ENCODE data around the gene ITIH2. TPM values are rescaled to one million over a fixed set of nuclear protein-coding genes. Genes with fewer than 3 reads are reported as not detected.
"Not testable (repeated sequence)": the region's sequence is repeated elsewhere in the genome, so short reads cannot be mapped to it uniquely, and the experiment has no call there.

ITIH2 gene
- total and polyA plus RNA-seq, 4 donors, result 261 to 1,345 (median 532) TPM

DNA sequence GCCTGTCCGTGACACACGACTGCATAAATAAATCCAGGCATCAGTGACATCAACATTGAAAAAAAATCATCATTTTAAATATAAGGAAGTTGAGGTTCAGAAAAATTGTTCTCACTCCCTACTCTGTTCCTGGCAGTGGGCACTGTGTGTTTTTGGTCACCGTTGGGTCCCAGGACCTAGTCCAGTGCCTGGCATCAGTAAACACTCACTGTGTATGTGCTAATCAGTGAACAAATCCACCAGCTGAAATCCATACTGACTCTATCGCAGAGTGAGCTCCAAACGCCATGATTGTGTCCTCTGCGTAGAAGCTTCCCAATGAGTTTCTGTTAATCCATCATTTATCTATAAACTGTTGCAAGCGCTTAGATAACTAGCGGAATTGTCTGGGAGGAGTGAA, 41.2 kb downstream of the ITIH2 start:
- Histone ChIP-seq H3K4me1 (ENCODE audit: control insufficient read depth in 4 of 4, insufficient read depth in 4 of 4, low read length in 3 of 4) (no peaks in the 10 kb centered on the region), H3K9ac (ENCODE audit: low read depth in 1 of 2, low read length in 2 of 2) (no peak overlapping the region), H3K36me3 (ENCODE audit: control insufficient read depth in 4 of 4, insufficient read depth in 3 of 4, low read depth in 1 of 4, low read length in 3 of 4) (peaks cover 16 to 77% (median 60%) of the 10 kb centered on the region in 4 donors), H3K4me3 (ENCODE audit: low read depth in 1 of 3, low read length in 3 of 3) (no peak overlapping the region), H3K27me3 (ENCODE audit: control insufficient read depth in 4 of 4, insufficient read depth in 4 of 4, low read length in 3 of 4) (no peaks in the 10 kb centered on the region), H3K27ac (ENCODE audit: low read depth in 1 of 2, low read length in 2 of 2) (no peak overlapping the region), H3K9me3 (ENCODE audit: control insufficient read depth in 4 of 4, low read length in 3 of 4) (no peaks in the 10 kb centered on the region)
- TF ChIP-seq, protein P1, sequence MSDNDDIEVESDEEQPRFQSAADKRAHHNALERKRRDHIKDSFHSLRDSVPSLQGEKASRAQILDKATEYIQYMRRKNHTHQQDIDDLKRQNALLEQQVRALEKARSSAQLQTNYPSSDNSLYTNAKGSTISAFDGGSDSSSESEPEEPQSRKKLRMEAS (IDR thresholded peaks at IDR 0.05), result no peak
- no peak for TF ChIP-seq HNF4A (conservative IDR thresholded peaks at IDR 0.05)
- TF ChIP-seq, protein P2, sequence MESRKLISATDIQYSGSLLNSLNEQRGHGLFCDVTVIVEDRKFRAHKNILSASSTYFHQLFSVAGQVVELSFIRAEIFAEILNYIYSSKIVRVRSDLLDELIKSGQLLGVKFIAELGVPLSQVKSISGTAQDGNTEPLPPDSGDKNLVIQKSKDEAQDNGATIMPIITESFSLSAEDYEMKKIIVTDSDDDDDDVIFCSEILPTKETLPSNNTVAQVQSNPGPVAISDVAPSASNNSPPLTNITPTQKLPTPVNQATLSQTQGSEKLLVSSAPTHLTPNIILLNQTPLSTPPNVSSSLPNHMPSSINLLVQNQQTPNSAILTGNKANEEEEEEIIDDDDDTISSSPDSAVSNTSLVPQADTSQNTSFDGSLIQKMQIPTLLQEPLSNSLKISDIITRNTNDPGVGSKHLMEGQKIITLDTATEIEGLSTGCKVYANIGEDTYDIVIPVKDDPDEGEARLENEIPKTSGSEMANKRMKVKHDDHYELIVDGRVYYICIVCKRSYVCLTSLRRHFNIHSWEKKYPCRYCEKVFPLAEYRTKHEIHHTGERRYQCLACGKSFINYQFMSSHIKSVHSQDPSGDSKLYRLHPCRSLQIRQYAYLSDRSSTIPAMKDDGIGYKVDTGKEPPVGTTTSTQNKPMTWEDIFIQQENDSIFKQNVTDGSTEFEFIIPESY (IDR thresholded peaks at IDR 0.05), result no peak
- TF ChIP-seq JUND (IDR thresholded peaks at IDR 0.05), result no peak
- TF ChIP-seq, protein P3, sequence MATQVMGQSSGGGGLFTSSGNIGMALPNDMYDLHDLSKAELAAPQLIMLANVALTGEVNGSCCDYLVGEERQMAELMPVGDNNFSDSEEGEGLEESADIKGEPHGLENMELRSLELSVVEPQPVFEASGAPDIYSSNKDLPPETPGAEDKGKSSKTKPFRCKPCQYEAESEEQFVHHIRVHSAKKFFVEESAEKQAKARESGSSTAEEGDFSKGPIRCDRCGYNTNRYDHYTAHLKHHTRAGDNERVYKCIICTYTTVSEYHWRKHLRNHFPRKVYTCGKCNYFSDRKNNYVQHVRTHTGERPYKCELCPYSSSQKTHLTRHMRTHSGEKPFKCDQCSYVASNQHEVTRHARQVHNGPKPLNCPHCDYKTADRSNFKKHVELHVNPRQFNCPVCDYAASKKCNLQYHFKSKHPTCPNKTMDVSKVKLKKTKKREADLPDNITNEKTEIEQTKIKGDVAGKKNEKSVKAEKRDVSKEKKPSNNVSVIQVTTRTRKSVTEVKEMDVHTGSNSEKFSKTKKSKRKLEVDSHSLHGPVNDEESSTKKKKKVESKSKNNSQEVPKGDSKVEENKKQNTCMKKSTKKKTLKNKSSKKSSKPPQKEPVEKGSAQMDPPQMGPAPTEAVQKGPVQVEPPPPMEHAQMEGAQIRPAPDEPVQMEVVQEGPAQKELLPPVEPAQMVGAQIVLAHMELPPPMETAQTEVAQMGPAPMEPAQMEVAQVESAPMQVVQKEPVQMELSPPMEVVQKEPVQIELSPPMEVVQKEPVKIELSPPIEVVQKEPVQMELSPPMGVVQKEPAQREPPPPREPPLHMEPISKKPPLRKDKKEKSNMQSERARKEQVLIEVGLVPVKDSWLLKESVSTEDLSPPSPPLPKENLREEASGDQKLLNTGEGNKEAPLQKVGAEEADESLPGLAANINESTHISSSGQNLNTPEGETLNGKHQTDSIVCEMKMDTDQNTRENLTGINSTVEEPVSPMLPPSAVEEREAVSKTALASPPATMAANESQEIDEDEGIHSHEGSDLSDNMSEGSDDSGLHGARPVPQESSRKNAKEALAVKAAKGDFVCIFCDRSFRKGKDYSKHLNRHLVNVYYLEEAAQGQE (IDR thresholded peaks at IDR 0.05), result no peak
- TF ChIP-seq GABPA (IDR thresholded peaks at IDR 0.05 in 1 of 2, conservative IDR thresholded peaks at IDR 0.05 in 1 of 2), result no peak
- TF ChIP-seq RXRA (IDR thresholded peaks at IDR 0.05), result no peak
- no peak for TF ChIP-seq YY1 (IDR thresholded peaks at IDR 0.05)
- TF ChIP-seq SP1 (IDR thresholded peaks at IDR 0.05), result no peak
- 87% methylated on average over 8 of the region's 8 CpGs for WGBS
- DNase-seq (ENCODE audit: low spot score), result no peak

DNA sequence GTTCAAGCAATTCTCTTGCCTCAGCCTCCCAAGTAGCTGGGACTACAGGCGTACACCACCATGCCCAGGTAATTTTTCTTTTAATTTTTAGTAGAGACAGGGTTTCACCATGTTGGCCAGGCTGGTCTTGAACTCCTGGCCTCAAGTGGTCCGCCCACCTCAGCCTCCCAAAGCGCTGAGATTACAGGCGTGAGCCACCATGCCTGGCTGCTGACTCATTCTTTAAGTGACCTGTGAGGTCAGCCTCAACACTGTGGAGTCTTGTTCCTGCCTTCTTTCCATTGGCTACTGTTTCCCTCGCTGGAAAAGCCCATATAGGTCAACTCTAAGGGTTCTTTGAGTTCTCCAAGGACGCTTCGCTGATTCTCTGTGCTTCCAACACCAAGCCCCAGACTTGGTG, 45.5 kb downstream of the ITIH2 start:
- H3K27ac ChIP-seq (ENCODE audit: low read depth in 1 of 2, low read length in 2 of 2); DNase-seq (ENCODE audit: low spot score); H3K9ac ChIP-seq (ENCODE audit: low read depth in 1 of 2, low read length in 2 of 2); H3K4me3 ChIP-seq (ENCODE audit: low read depth in 1 of 3, low read length in 3 of 3); H3K27me3 ChIP-seq (ENCODE audit: control insufficient read depth in 4 of 4, insufficient read depth in 4 of 4, low read length in 3 of 4); H3K9me3 ChIP-seq (ENCODE audit: control insufficient read depth in 4 of 4, low read length in 3 of 4); H3K4me1 ChIP-seq (ENCODE audit: control insufficient read depth in 4 of 4, insufficient read depth in 4 of 4, low read length in 3 of 4): not testable (repeated sequence)
- 95% methylated on average over 7 of the region's 7 CpGs for WGBS
- peaks cover 8 to 78% (median 67%) of the 10 kb centered on the region in 4 donors for H3K36me3 ChIP-seq (ENCODE audit: control insufficient read depth in 4 of 4, insufficient read depth in 3 of 4, low read depth in 1 of 4, low read length in 3 of 4)

DNA sequence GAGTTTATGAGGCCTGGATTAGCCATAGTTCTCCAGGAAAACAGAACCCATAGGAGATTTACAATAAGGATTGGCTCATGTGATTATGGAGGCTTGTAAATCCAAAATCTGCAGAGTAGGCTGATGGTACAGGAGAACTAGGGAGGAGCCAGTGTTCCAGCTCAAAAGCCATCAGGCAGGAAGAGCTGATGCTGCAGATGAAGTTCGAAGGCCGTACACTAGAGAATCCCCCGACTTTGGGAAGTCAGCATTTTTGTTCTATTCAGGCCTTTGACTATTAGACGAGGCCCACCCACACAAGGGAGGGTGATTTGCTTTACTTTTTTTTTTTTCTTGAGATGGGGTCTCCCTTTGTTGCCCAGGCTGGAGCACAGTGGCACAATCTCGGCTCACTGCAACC, 47.1 kb downstream of the ITIH2 start:
- Histone ChIP-seq H3K4me1 (ENCODE audit: control insufficient read depth in 4 of 4, insufficient read depth in 4 of 4, low read length in 3 of 4) (no peaks in the 10 kb centered on the region), H3K9me3 (ENCODE audit: control insufficient read depth in 4 of 4, low read length in 3 of 4) (no peaks in the 10 kb centered on the region), H3K27me3 (ENCODE audit: control insufficient read depth in 4 of 4, insufficient read depth in 4 of 4, low read length in 3 of 4) (no peaks in the 10 kb centered on the region), H3K27ac (ENCODE audit: low read depth in 1 of 2, low read length in 2 of 2) (no peak overlapping the region), H3K36me3 (ENCODE audit: control insufficient read depth in 4 of 4, insufficient read depth in 3 of 4, low read depth in 1 of 4, low read length in 3 of 4) (peaks cover 12 to 72% (median 58%) of the 10 kb centered on the region in 4 donors), H3K4me3 (ENCODE audit: low read depth in 1 of 3, low read length in 3 of 3) (no peak overlapping the region), H3K9ac (ENCODE audit: low read depth in 1 of 2, low read length in 2 of 2) (no peak overlapping the region)
- DNase-seq (ENCODE audit: low spot score), result no peak
- 87% methylated on average over 5 of the region's 5 CpGs for WGBS
- TF ChIP-seq FOXA2 (IDR thresholded peaks at IDR 0.05) (no peak), JUND (IDR thresholded peaks at IDR 0.05) (no peak), NR2F2 (IDR thresholded peaks at IDR 0.05) (no peak), EGR1 (IDR thresholded peaks at IDR 0.05; ENCODE audit: low read depth in 2 of 2) (no peak), SP1 (IDR thresholded peaks at IDR 0.05) (no peak), FOXA1 (IDR thresholded peaks at IDR 0.05) (no peak), HNF4A (conservative IDR thresholded peaks at IDR 0.05) (no peak), GABPA (IDR thresholded peaks at IDR 0.05 in 1 of 2, conservative IDR thresholded peaks at IDR 0.05 in 1 of 2) (no peak), TAF1 (conservative IDR thresholded peaks at IDR 0.05) (no peak)
- TF ChIP-seq, protein P4, sequence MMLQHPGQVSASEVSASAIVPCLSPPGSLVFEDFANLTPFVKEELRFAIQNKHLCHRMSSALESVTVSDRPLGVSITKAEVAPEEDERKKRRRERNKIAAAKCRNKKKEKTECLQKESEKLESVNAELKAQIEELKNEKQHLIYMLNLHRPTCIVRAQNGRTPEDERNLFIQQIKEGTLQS (IDR thresholded peaks at IDR 0.05), result no peak
- TF ChIP-seq, protein P1 (IDR thresholded peaks at IDR 0.05), result no peak
- TF ChIP-seq, protein P3 (IDR thresholded peaks at IDR 0.05), result no peak
- TF ChIP-seq, protein P5, sequence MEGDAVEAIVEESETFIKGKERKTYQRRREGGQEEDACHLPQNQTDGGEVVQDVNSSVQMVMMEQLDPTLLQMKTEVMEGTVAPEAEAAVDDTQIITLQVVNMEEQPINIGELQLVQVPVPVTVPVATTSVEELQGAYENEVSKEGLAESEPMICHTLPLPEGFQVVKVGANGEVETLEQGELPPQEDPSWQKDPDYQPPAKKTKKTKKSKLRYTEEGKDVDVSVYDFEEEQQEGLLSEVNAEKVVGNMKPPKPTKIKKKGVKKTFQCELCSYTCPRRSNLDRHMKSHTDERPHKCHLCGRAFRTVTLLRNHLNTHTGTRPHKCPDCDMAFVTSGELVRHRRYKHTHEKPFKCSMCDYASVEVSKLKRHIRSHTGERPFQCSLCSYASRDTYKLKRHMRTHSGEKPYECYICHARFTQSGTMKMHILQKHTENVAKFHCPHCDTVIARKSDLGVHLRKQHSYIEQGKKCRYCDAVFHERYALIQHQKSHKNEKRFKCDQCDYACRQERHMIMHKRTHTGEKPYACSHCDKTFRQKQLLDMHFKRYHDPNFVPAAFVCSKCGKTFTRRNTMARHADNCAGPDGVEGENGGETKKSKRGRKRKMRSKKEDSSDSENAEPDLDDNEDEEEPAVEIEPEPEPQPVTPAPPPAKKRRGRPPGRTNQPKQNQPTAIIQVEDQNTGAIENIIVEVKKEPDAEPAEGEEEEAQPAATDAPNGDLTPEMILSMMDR (IDR thresholded peaks at IDR 0.05; ENCODE audit: low read depth, low read length, missing input control), result no peak

All from liver (tissue), 9 donors.